Ovary (tissue), 9 donors: ENCODE measurements around the gene STX16. TPM values are rescaled to one million over a fixed set of nuclear protein-coding genes. Genes with fewer than 3 reads are reported as not detected.

Experiments used
- DNase-seq, 5 donors: peaks; one replicate each; pipeline ENCODE4 v3.0.0-alpha.2; 2019 to 2020
- H3K27ac ChIP-seq, 2 donors: fragments of 200-600 bp; one replicate each; pipeline versions ENCODE4 v1.5.1 to v1.8.0; 2019 to 2022
- H3K27me3 ChIP-seq: fragments of 200-600 bp; one replicate; pipeline ENCODE4 v1.8.0; 2022
- H3K36me3 ChIP-seq: fragments of 200-600 bp; sonication (generic); one replicate; pipeline ENCODE4 v1.5.1; 2019
- H3K4me1 ChIP-seq: one replicate; pipeline ENCODE4 v1.8.1; 2013; ENCODE audit warnings: mild to moderate bottlenecking, moderate library complexity; ENCODE audit not compliant: insufficient read depth
- H3K4me3 ChIP-seq: fragments of 200-600 bp; sonication (generic); one replicate; pipeline ENCODE4 v1.5.1; 2017
- H3K9me3 ChIP-seq, 2 donors: fragments of 200-600 bp in 1 of 2; sonication (generic) in 1 of 2; one replicate each; pipeline versions ENCODE4 v1.5.1 to v1.8.1; 2013 to 2019; ENCODE audit warnings: mild to moderate bottlenecking in 1 of 2, moderate library complexity in 1 of 2
- EP300 ChIP-seq: sonication (generic); formaldehyde crosslinking; IDR thresholded peaks from one replicate; pipeline ENCODE4 v1.6.1; 2017; ENCODE audit warnings: antibody characterized with exemption
- POLR2A ChIP-seq: fragments of 450-650 bp; IDR thresholded peaks from one replicate; pipeline ENCODE4 v1.6.1; 2017; ENCODE audit warnings: antibody characterized with exemption, mild to moderate bottlenecking, moderate library complexity
- WGBS, 3 donors: extraction: QIAGEN DNeasy Blood & Tissue Kit in 1 of 3; methylation state at CpG; one replicate each; pipeline versions ENCODE4 v1.1.5 to v1.1.7; 2013 to 2017; 5-methylcytosine and 5-hydroxymethylcytosine counted together
- intact Hi-C, 4 donors: fragments of 100-400 bp; cut with DNase I; formaldehyde crosslinking; loops; one replicate each; pipeline versions ENCODE4 v1.11.0 to v1.15.1; 2022 to 2023
- polyA plus RNA-seq, 2 donors: library from polyadenylated mRNA; stranded (reverse); fragments of 200-250 nt in 1 of 2; fragments of 350-450 nt in 1 of 2; fragmentation: Illumina TruSeq in 1 of 2; extraction: RNeasy Lipid Tissue Mini Kit (QIAGEN cat#74804) in 1 of 2; gene quantifications; one replicate each; pipeline ENCODE4 v1.2.3, GENCODE V29; 2013 to 2014
- total RNA-seq, 7 donors: library from RNA; depleted of rRNA in 2 of 7; stranded (reverse); fragments of >200 nt in 2 of 7; fragmentation: NEBNext Ultra II Directional in 3 of 7; extraction: Animal tissue kit (Norgen Biotek cat#: 25700) in 3 of 7; gene quantifications; one replicate each; pipeline versions ENCODE4 v1.1.0 to v1.2.4, GENCODE V29; 2016 to 2023
- TF ChIP-seq, protein P1 (sequence below), 3 donors: fragments of 450-650 bp in 2 of 3; fragments of 200-600 bp in 1 of 3; IDR thresholded peaks; one replicate each; pipeline versions ENCODE4 v1.5.1 to v1.8.0; 2016 to 2022; ENCODE audit warnings: antibody characterized with exemption in 3 of 3, mild to moderate bottlenecking in 1 of 3
- donor health status: DM: no; HTN: no; CAD: no; lungs with moderate emphysema.
- donor health status: DM: no; HTN: no; CAD: no.
- donor health status: Bipolar disorder and iron deficiency.
- donor health status: DM: yes; HTN: yes; CAD: no.
- donor health status: DM: no; HTN: no; CAD: no.
- donor health status: DM: yes; HTN: yes; CAD: no.

The STX16 gene
- total and polyA plus RNA-seq, 9 donors = 31.9 to 55.8 (median 46.5) TPM

DNA sequence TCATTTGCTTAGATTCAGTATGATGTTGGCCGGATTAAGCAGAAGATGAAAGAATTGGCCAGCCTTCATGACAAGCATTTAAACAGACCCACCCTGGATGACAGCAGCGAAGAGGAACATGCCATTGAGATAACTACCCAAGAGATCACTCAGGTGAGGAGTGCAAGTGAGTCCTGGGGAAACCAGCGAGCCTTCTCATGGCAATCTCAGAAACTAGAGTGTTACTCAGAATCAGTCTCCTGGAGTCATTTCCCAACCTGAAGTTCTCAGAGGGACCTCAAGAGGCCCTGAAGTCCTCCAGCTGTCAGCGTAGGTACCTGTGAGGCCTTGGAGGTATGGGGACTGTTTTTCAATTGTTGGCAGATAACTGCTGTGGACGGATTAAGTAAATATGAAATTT is 16.9 kb downstream of the STX16 start:
- DNase-seq = no peak
- Histone ChIP-seq H3K27ac (no peak overlapping the region), H3K27me3 (no peaks in the 10 kb centered on the region), H3K36me3 (no peaks in the 10 kb centered on the region), H3K9me3 (no peaks in the 10 kb centered on the region), H3K4me1 (no peaks in the 10 kb centered on the region), H3K4me3 (no peak overlapping the region)
- TF ChIP-seq, protein P1, sequence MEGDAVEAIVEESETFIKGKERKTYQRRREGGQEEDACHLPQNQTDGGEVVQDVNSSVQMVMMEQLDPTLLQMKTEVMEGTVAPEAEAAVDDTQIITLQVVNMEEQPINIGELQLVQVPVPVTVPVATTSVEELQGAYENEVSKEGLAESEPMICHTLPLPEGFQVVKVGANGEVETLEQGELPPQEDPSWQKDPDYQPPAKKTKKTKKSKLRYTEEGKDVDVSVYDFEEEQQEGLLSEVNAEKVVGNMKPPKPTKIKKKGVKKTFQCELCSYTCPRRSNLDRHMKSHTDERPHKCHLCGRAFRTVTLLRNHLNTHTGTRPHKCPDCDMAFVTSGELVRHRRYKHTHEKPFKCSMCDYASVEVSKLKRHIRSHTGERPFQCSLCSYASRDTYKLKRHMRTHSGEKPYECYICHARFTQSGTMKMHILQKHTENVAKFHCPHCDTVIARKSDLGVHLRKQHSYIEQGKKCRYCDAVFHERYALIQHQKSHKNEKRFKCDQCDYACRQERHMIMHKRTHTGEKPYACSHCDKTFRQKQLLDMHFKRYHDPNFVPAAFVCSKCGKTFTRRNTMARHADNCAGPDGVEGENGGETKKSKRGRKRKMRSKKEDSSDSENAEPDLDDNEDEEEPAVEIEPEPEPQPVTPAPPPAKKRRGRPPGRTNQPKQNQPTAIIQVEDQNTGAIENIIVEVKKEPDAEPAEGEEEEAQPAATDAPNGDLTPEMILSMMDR (IDR thresholded peaks at IDR 0.05) = no peak
- TF ChIP-seq EP300 (no peak), POLR2A (no peak)
- intact Hi-C loops = no loop called here
- WGBS, 3 donors = 90 to 96% (median 95%) methylated on average over 5 of the region's 5 CpGs

DNA sequence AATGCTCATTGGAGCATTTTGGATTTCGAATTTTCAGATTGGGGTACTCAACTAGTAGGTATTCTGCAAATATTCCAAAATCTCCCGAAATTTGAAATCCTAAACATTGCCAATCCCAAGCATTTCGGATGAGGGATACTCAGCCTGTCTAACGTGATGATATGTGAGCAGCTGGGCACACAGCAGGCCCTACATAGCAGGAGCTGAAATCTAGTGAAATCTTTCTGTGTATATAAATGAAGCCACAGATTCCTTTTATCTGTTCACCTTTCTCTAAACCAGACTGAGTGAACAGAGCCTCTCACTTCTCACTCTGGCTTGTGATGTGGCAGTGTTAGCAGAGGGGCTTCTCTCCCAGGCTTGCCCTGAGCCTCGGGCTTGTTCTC is 17.8 kb downstream of the STX16 start:
- H3K4me1 ChIP-seq = no peaks in the 10 kb centered on the region
- no peak overlapping the region for H3K27ac ChIP-seq
- no peaks in the 10 kb centered on the region for H3K9me3 ChIP-seq
- no peaks in the 10 kb centered on the region for H3K36me3 ChIP-seq
- H3K4me3 ChIP-seq = no peak overlapping the region
- no peak for DNase-seq
- 83 to 86% (median 86%) methylated on average over 5 of the region's 5 CpGs for WGBS, 3 donors
- H3K27me3 ChIP-seq = no peaks in the 10 kb centered on the region
- TF ChIP-seq POLR2A (no peak), EP300 (no peak)
- TF ChIP-seq, protein P1 (IDR thresholded peaks at IDR 0.05) = no peak
- intact Hi-C loops = no loop called here

DNA sequence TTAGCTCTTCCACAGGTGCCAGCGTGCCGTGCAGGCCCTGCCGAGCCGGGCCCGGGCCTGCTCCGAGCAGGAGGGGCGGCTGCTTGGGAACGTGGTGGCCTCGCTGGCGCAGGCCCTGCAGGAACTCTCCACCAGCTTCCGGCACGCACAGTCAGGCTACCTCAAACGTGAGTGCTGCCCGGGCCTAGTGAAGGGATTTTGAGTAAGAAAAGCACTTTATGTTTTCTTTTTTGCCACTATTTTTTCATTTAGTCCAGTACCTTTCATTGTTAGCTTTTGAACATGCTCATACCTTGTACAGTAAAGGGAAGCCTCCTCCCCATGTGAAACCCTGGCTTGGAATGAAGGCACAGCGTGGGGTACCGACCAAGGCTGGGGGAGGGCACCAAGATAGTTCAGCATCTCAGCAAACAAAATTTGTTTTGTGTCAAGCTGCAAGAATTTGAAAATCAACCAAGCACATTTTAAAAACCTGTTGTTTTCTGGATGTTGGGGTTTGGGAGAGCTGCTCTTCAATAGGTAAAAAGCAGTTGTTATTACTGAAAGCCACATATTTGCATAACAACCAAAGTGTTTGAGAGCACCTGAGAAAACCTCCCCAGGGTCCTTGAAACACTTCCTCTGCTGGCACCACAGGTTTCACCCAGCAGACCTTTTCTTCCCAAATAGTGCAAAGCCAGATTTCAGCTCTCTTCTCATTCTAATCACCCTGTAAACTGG is 18.4 kb downstream of the STX16 start:
- no peak overlapping the region for H3K27ac ChIP-seq
- no peaks in the 10 kb centered on the region for H3K27me3 ChIP-seq
- intact Hi-C loops = no loop called here
- TF ChIP-seq, protein P1 (IDR thresholded peaks at IDR 0.05) = no peak
- TF ChIP-seq EP300 = no peak
- H3K4me3 ChIP-seq = no peak overlapping the region
- no peaks in the 10 kb centered on the region for H3K36me3 ChIP-seq
- 62 to 63% (median 62%) methylated on average over 16 of the region's 16 CpGs for WGBS, 3 donors
- DNase-seq = no peak
- no peaks in the 10 kb centered on the region for H3K9me3 ChIP-seq
- H3K4me1 ChIP-seq = no peaks in the 10 kb centered on the region

DNA sequence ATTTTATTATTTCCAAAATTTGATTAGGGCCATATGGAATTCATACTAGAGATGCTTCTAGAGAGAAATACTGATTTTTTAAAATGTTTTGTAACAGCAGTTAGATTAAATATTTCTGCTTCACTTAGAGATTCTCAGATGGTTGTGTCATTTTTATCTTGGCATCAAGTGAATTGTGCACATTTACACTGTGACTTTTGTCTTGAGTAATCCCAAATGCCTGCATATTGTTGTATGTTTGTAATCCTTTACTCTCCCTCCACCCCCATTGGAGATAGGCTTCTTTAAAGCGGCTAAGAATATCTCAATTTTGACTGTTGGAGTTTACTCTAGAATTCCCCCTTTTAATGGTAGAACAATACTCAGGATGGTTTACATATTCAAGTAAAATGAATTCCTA is 19.0 kb downstream of the STX16 start:
- intact Hi-C loops = no loop called here
- WGBS, 3 donors = 56 to 83% (median 76%) methylated on average over 1 of the region's 1 CpG
- Histone ChIP-seq H3K4me3 (no peak overlapping the region), H3K27ac (no peak overlapping the region), H3K36me3 (no peaks in the 10 kb centered on the region), H3K27me3 (no peaks in the 10 kb centered on the region), H3K9me3 (no peaks in the 10 kb centered on the region), H3K4me1 (no peaks in the 10 kb centered on the region)
- TF ChIP-seq, protein P1 (IDR thresholded peaks at IDR 0.05) = no peak
- TF ChIP-seq EP300 (no peak), POLR2A (no peak)
- DNase-seq = no peak
